SK-N-SH (cell line): ENCODE data around the gene KAT5. TPM values are rescaled to one million over a fixed set of nuclear protein-coding genes. Genes with fewer than 3 reads are reported as not detected.

Source experiments
- CTCF ChIA-PET: fragments of 300-600, 350-600 bp; formaldehyde crosslinking; extraction: SDS; loops from one replicate; lab custom pipeline; 2021; lab: Yijun Ruan, JAX
- POLR2A ChIA-PET: fragments of 350-600 bp; sonication (Branson Sonifier 250); formaldehyde crosslinking; extraction: SDS; loops from one replicate; lab custom pipeline; 2020; ENCODE audit warnings: antibody characterized with exemption, inconsistent platforms; lab: Yijun Ruan, JAX
- DNase-seq: peaks from one replicate; pipeline ENCODE4 v3.0.0; 2012
- H2AFZ ChIP-seq: fragments of 200-600 bp; sonication (generic); 2 replicates; pipeline ENCODE4 v1.8.1; 2016; ENCODE audit warnings: antibody characterized with exemption, mild to moderate bottlenecking, low read depth
- H3F3A ChIP-seq: fragments of 200-600 bp; sonication (generic); replicated peaks from 2 replicates; pipeline ENCODE3; 2016; ENCODE audit warnings: antibody characterized with exemption, mild to moderate bottlenecking; ENCODE audit not compliant: insufficient read depth
- H3K27ac ChIP-seq, 2 experiments: fragments of 200-500 bp in 1 of 2; fragments of 200-600 bp in 1 of 2; sonication (Bioruptor generic) in 1 of 2; sonication (generic), shearing (Covaris generic) in 1 of 2; 2 replicates each; pipeline versions ENCODE4 v1.5.1 to v1.6.1; 2014 to 2016; ENCODE audit warnings: low read depth in 2 of 2, inconsistent platforms in 1 of 2, low read length in 1 of 2, mild to moderate bottlenecking in 1 of 2, mixed read lengths in 1 of 2
- H3K27me3 ChIP-seq: fragments of 200-600 bp; sonication (generic), shearing (Covaris generic); 2 replicates; pipeline ENCODE4 v1.6.1; 2016; ENCODE audit warnings: mixed run types; ENCODE audit not compliant: insufficient read depth
- H3K36me3 ChIP-seq, 2 experiments: fragments of 200-500 bp in 1 of 2; fragments of 200-600 bp in 1 of 2; sonication (Bioruptor generic) in 1 of 2; sonication (generic) in 1 of 2; replicated peaks in 1 of 2; 2 replicates each; pipeline versions ENCODE3 to v1.5.1; 2014 to 2016; ENCODE audit warnings: low read length in 1 of 2, mild to moderate bottlenecking in 1 of 2; ENCODE audit not compliant: insufficient read depth in 2 of 2, control insufficient read depth in 1 of 2
- H3K4me1 ChIP-seq, 2 experiments: fragments of 200-500 bp in 1 of 2; fragments of 200-600 bp in 1 of 2; sonication (Bioruptor generic) in 1 of 2; sonication (generic), shearing (Covaris generic) in 1 of 2; 2 replicates each; pipeline versions ENCODE4 v1.5.1 to v1.6.1; 2014 to 2016; ENCODE audit warnings: low read depth in 1 of 2, low read length in 1 of 2, mixed run types in 1 of 2; ENCODE audit not compliant: insufficient read depth in 2 of 2, control insufficient read depth in 1 of 2
- H3K4me2 ChIP-seq: fragments of 200-600 bp; sonication (generic), shearing (Covaris generic); 2 replicates; pipeline ENCODE4 v1.6.1; 2017; ENCODE audit warnings: mixed run types
- H3K4me3 ChIP-seq, 2 experiments: fragments of 200-500 bp in 1 of 2; fragments of 200-600 bp in 1 of 2; sonication (Bioruptor generic) in 1 of 2; sonication (generic), shearing (Covaris generic) in 1 of 2; 2 replicates each; pipeline versions ENCODE4 v1.5.1 to v1.8.1; 2014 to 2016; ENCODE audit warnings: low read depth in 2 of 2, inconsistent platforms in 1 of 2, low read length in 1 of 2, mild to moderate bottlenecking in 1 of 2, mixed read lengths in 1 of 2, moderate library complexity in 1 of 2
- H3K79me2 ChIP-seq: fragments of 200-600 bp; sonication (generic); 2 replicates; pipeline ENCODE4 v1.8.1; 2017; ENCODE audit warnings: mild to moderate bottlenecking; ENCODE audit not compliant: insufficient read depth
- H3K9ac ChIP-seq: fragments of 200-600 bp; sonication (generic); 2 replicates; pipeline ENCODE4 v1.6.1; 2017; ENCODE audit warnings: mixed run types
- H3K9me2 ChIP-seq: fragments of 200-600 bp; sonication (generic); 2 replicates; pipeline ENCODE4 v1.6.1; 2017; ENCODE audit warnings: mixed run types
- H3K9me3 ChIP-seq: fragments of 200-600 bp; sonication (generic); 2 replicates; pipeline ENCODE4 v1.6.1; 2017; ENCODE audit warnings: mixed run types, mild to moderate bottlenecking, moderate library complexity
- H4K20me1 ChIP-seq: fragments of 200-600 bp; sonication (generic); 2 replicates; pipeline ENCODE4 v1.6.1; 2017; ENCODE audit warnings: mild to moderate bottlenecking, mixed run types; ENCODE audit not compliant: insufficient read depth
- CHD2 ChIP-seq: fragments of 150-350 bp; IDR thresholded peaks from 2 replicates; pipeline ENCODE4 v1.6.1; 2018; ENCODE audit warnings: low read length; ENCODE audit not compliant: partially characterized antibody
- CTCF ChIP-seq: fragments of 200-600 bp; sonication (generic); IDR thresholded peaks from 2 replicates; pipeline ENCODE4 v1.6.1; 2017; ENCODE audit warnings: antibody characterized with exemption, mild to moderate bottlenecking, moderate library complexity
- FOSL2 ChIP-seq: IDR thresholded peaks from 2 replicates; pipeline ENCODE4 v1.4.0; 2012; ENCODE audit warnings: low read depth, mild to moderate bottlenecking, moderate library complexity, borderline replicate concordance
- GATA2 ChIP-seq: sonication (generic); formaldehyde crosslinking; IDR thresholded peaks from 2 replicates; pipeline ENCODE4 v1.5.0; 2020; ENCODE audit warnings: mild to moderate bottlenecking, missing genetic modification reagents
- MEF2A ChIP-seq: IDR thresholded peaks from 2 replicates; pipeline ENCODE4 v1.4.0; 2012; ENCODE audit warnings: low read depth, borderline replicate concordance
- NFIC ChIP-seq: IDR thresholded peaks from 2 replicates; pipeline ENCODE4 v1.4.0; 2012; ENCODE audit warnings: borderline replicate concordance
- NRF1 ChIP-seq: IDR thresholded peaks from 2 replicates; pipeline ENCODE4 v1.6.1; 2012; ENCODE audit warnings: low read depth, mild to moderate bottlenecking, low read length
- PBX3 ChIP-seq: IDR thresholded peaks from 2 replicates; pipeline ENCODE4; 2012
- REST ChIP-seq: IDR thresholded peaks from 2 replicates; pipeline ENCODE4 v1.6.1; 2012; ENCODE audit warnings: mild to moderate bottlenecking, low read depth, low read length, moderate library complexity
- RFX5 ChIP-seq: IDR thresholded peaks from 2 replicates; pipeline ENCODE4 v1.6.1; 2012; ENCODE audit warnings: mild to moderate bottlenecking, improper control_type of control experiment, low read length
- TCF12 ChIP-seq: IDR thresholded peaks from 2 replicates; pipeline ENCODE4 v1.4.0; 2012
- USF2 ChIP-seq: fragments of 150-350 bp; IDR thresholded peaks from 2 replicates; pipeline ENCODE4 v1.6.1; 2017; ENCODE audit warnings: antibody characterized with exemption, low read length, low read depth, borderline replicate concordance
- WGBS: methylation state at CpG from one replicate; pipeline ENCODE4 v1.1.6; 2017; ENCODE audit warnings: low lambda C conversion rate; 5-methylcytosine and 5-hydroxymethylcytosine counted together
- polyA plus RNA-seq, 3 experiments: library from polyadenylated mRNA; depleted of rRNA; stranded (reverse); fragments of >200 nt; gene quantifications; 2 replicates each; pipeline ENCODE4 v1.2.3, GENCODE V29; 2012
- TF ChIP-seq, protein P1 (sequence below): IDR thresholded peaks from 2 replicates; pipeline ENCODE4 v1.4.0; 2012; ENCODE audit warnings: low read depth, borderline replicate concordance

Gene KAT5
- polyA plus RNA-seq, 1 of the 3 experiments (the other 2 are of a cell fraction): 51.9 TPM

DNA sequence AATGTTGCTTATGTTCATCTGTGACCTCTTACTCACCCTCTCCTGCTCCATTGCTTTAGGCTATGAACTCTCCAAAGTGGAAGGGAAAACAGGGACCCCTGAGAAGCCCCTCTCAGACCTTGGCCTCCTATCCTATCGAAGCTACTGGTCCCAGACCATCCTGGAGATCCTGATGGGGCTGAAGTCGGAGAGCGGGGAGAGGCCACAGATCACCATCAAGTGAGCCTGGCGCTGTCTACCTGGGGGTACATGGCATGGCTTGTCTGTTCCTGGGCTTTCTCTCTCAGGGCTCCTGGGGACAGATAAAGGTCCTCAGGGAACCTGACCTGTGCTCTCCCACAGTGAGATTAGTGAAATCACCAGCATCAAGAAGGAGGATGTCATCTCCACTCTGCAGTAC, 6.5 kb downstream of the KAT5 start (continued):
- no peak for TF ChIP-seq NFIC
- TF ChIP-seq, protein P1, sequence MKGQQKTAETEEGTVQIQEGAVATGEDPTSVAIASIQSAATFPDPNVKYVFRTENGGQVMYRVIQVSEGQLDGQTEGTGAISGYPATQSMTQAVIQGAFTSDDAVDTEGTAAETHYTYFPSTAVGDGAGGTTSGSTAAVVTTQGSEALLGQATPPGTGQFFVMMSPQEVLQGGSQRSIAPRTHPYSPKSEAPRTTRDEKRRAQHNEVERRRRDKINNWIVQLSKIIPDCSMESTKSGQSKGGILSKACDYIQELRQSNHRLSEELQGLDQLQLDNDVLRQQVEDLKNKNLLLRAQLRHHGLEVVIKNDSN: no peak
- no peak for TF ChIP-seq CHD2
- TF ChIP-seq MEF2A: no peak
- no peak for TF ChIP-seq PBX3
- no peak for TF ChIP-seq GATA2 (CRISPR knock-in tag)
- TF ChIP-seq, all 33 proteins: peak for 0

DNA sequence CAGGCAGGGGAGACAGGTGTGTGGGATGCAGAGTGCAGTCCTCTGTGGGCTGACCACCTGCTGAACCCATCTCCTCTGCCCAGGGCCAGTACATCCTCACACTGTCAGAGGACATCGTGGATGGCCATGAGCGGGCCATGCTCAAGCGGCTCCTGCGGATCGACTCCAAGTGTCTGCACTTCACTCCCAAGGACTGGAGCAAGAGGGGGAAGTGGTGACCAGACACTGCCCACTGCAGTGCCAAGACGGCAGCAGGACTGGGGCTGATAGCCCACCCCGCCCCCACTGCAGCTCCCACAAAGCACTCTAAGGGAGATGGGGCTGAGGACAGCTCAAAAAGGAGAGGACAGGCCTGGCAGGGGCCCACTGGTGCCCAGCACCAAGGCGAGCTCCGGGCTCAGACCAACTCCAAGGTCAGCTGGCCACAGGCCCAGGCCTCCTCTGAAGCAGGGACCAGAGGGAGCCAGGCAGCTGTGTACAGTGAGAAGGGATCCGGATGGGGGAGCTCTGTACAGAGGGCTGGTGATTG, 7.0 kb downstream of the KAT5 start:
- H3K79me2 ChIP-seq: peaks cover 34% of the 10 kb centered on the region
- no peak overlapping the region for H2AFZ ChIP-seq
- peak overlapping the region; percentile 96 for H3K4me2 ChIP-seq
- peak overlapping the region; percentile 76 to 85 for H3K4me3 ChIP-seq
- TF ChIP-seq FOSL2 (no peak), CTCF (no peak), RFX5 (no peak), REST (peak; percentile 60; the same call in 1 of the 2 replicates), NRF1 (no peak), TCF12 (no peak), USF2 (no peak)
- peaks cover 30 to 43% of the 10 kb centered on the region in 2 experiments for H3K36me3 ChIP-seq
- 8% methylated on average over 3 of the region's 10 CpGs for WGBS
- peak overlapping the region; percentile 80 for H3K9ac ChIP-seq
- ChIA-PET POLR2A (interaction anchor here (0.8 to 2.4 kb wide), 6 partner anchors 7 to 141 kb away, joined by 3 to 26 read pairs (median 5); partner anchors contain the start of genes KAT5, MUS81 and SIPA1), CTCF (interaction anchor here (0.7 to 4.0 kb wide), 11 partner anchors 7 to 327 kb away, joined by 3 to 34 read pairs (median 8); partner anchors contain the start of genes AP5B1, FIBP, KAT5 and MUS81)
- H3K27me3 ChIP-seq: no peaks in the 10 kb centered on the region
- DNase-seq: peak; percentile 52
- H3F3A ChIP-seq: peaks cover 6% of the 10 kb centered on the region
- no peaks in the 10 kb centered on the region for H3K9me2 ChIP-seq
- H3K9me3 ChIP-seq: no peaks in the 10 kb centered on the region
- H3K27ac ChIP-seq: no peak overlapping the region
- peaks cover 17% of the 10 kb centered on the region; the same call in 1 of the 2 replicates for H4K20me1 ChIP-seq
- peaks cover 7 to 19% of the 10 kb centered on the region in 2 experiments; a peak in 1 of 4 replicates for H3K4me1 ChIP-seq
